Endodermal cell (in vitro differentiated cells): ENCODE measurements around the gene KCNK16. TPM values are rescaled to one million over a fixed set of nuclear protein-coding genes. Genes with fewer than 3 reads are reported as not detected.

Source experiments
- DNase-seq: peaks from one replicate; pipeline ENCODE4 v3.0.0-alpha.2; 2017
- H3K27ac ChIP-seq: 2 replicates; pipeline ENCODE4 v1.5.1; 2013; ENCODE audit warnings: mild to moderate bottlenecking, low read depth, low read length, moderate library complexity
- H3K27me3 ChIP-seq: 2 replicates; pipeline ENCODE4 v1.6.1; 2013; ENCODE audit warnings: mild to moderate bottlenecking, low read length, moderate library complexity; ENCODE audit not compliant: insufficient read depth, control insufficient read depth, poor library complexity, severe bottlenecking
- H3K36me3 ChIP-seq: 2 replicates; pipeline ENCODE4 v1.7.0; 2013; ENCODE audit warnings: mild to moderate bottlenecking, low read length, moderate library complexity; ENCODE audit not compliant: control insufficient read depth, insufficient read depth
- H3K4me1 ChIP-seq: one replicate; pipeline ENCODE4 v1.7.0; 2013; ENCODE audit warnings: low read length; ENCODE audit not compliant: control insufficient read depth, insufficient read depth
- H3K4me3 ChIP-seq: 2 replicates; pipeline ENCODE4 v1.5.1; 2013; ENCODE audit warnings: mild to moderate bottlenecking, low read length, moderate library complexity
- H3K9ac ChIP-seq: 2 replicates; pipeline ENCODE4 v1.6.1; 2013; ENCODE audit warnings: mild to moderate bottlenecking, low read length, moderate library complexity; ENCODE audit not compliant: poor library complexity, severe bottlenecking; ENCODE audit errors: extremely low read depth
- H3K9me3 ChIP-seq: 2 replicates; pipeline ENCODE4 v1.6.1; 2013; ENCODE audit warnings: mild to moderate bottlenecking, low read length, moderate library complexity; ENCODE audit not compliant: control insufficient read depth
- H3K27ac Mint-ChIP-seq: 2 replicates; pipeline ENCODE4 v1.8.0; 2020; ENCODE audit warnings: mixed read lengths
- H3K27me3 Mint-ChIP-seq: 2 replicates; pipeline ENCODE4 v1.8.0; 2021; ENCODE audit warnings: mild to moderate bottlenecking, mixed read lengths; ENCODE audit not compliant: insufficient read depth
- H3K36me3 Mint-ChIP-seq: 2 replicates; pipeline ENCODE4 v1.8.0; 2020; ENCODE audit warnings: low read depth, mixed read lengths
- H3K4me1 Mint-ChIP-seq: 2 replicates; pipeline ENCODE4 v1.8.0; 2020; ENCODE audit warnings: mixed read lengths
- H3K4me3 Mint-ChIP-seq: 2 replicates; pipeline ENCODE4 v1.8.0; 2020; ENCODE audit warnings: mild to moderate bottlenecking, moderate library complexity, mixed read lengths
- H3K9me3 Mint-ChIP-seq: 2 replicates; pipeline ENCODE4 v1.8.0; 2020; ENCODE audit warnings: mild to moderate bottlenecking, mixed read lengths
- CTCF ChIP-seq: fragments of 200-600 bp; sonication (generic); conservative IDR thresholded peaks from 2 replicates; pipeline ENCODE4 v1.5.0; 2021; ENCODE audit warnings: antibody characterized with exemption, mild to moderate bottlenecking
- WGBS, 2 experiments: methylation state at CpG; one replicate each; pipeline versions ENCODE4 v1.1.5 to v1.1.7; 2013; ENCODE audit warnings: missing lambda C conversion rate in 2 of 2, mixed read lengths in 1 of 2; ENCODE audit not compliant: insufficient coverage in 1 of 2, insufficient read length in 1 of 2; 5-methylcytosine and 5-hydroxymethylcytosine counted together
- total RNA-seq, 2 donors: library from RNA; stranded (reverse); fragmentation: NEBNext Ultra II Directional in 1 of 2; extraction: Animal tissue kit (Norgen Biotek cat#: 25700) in 1 of 2; gene quantifications; 2 replicates in 1 of 2; 3 replicates in 1 of 2; pipeline ENCODE4 v1.2.1, GENCODE V29; 2021

Gene KCNK16
- total RNA-seq, 2 donors from 2014 or later = not detected

GRCh38 chr6:39321761-39322160 lies 741 bp downstream of the KCNK16 start:
- Histone ChIP-seq H3K9ac (no peak overlapping the region), H3K9me3 (no peaks in the 10 kb centered on the region), H3K4me1 (no peaks in the 10 kb centered on the region), H3K27ac (no peak overlapping the region), H3K36me3 (no peaks in the 10 kb centered on the region), H3K27me3 (peaks cover 21% of the 10 kb centered on the region), H3K4me3 (no peak overlapping the region)
- no peak for DNase-seq
- Mint-ChIP-seq H3K9me3 (no peaks in the 10 kb centered on the region), H3K27ac (no peak overlapping the region), H3K4me1 (no peaks in the 10 kb centered on the region), H3K4me3 (no peak overlapping the region), H3K36me3 (no peaks in the 10 kb centered on the region), H3K27me3 (peaks cover 33% of the 10 kb centered on the region)
- WGBS, 2 experiments = 78 to 100% methylated on average over 3 to 5 of the region's 5 CpGs
- TF ChIP-seq CTCF = no peak

GRCh38 chr6:39320363-39320984 lies 2.0 kb downstream of the KCNK16 start:
- no peak overlapping the region for H3K9ac ChIP-seq
- Mint-ChIP-seq H3K27me3 (peaks cover 42% of the 10 kb centered on the region), H3K9me3 (no peaks in the 10 kb centered on the region), H3K4me3 (no peak overlapping the region), H3K27ac (no peak overlapping the region), H3K4me1 (no peaks in the 10 kb centered on the region), H3K36me3 (no peaks in the 10 kb centered on the region)
- peaks cover 28% of the 10 kb centered on the region for H3K27me3 ChIP-seq
- H3K36me3 ChIP-seq = no peaks in the 10 kb centered on the region
- H3K4me3 ChIP-seq = no peak overlapping the region
- DNase-seq = no peak
- WGBS, 2 experiments = 87 to 92% methylated on average over 7 to 10 of the region's 10 CpGs
- no peak overlapping the region for H3K27ac ChIP-seq
- no peak for TF ChIP-seq CTCF
- no peaks in the 10 kb centered on the region for H3K9me3 ChIP-seq
- no peaks in the 10 kb centered on the region for H3K4me1 ChIP-seq

GRCh38 chr6:39319621-39320362 lies 2.7 kb downstream of the KCNK16 start:
- Mint-ChIP-seq H3K27me3 (peaks cover 46% of the 10 kb centered on the region), H3K36me3 (no peaks in the 10 kb centered on the region), H3K27ac (no peak overlapping the region), H3K4me1 (no peaks in the 10 kb centered on the region), H3K4me3 (no peak overlapping the region), H3K9me3 (no peaks in the 10 kb centered on the region)
- no peak for DNase-seq
- TF ChIP-seq CTCF = no peak
- Histone ChIP-seq H3K36me3 (no peaks in the 10 kb centered on the region), H3K27ac (no peak overlapping the region), H3K27me3 (peaks cover 35% of the 10 kb centered on the region), H3K9me3 (no peaks in the 10 kb centered on the region), H3K9ac (no peak overlapping the region), H3K4me3 (no peak overlapping the region), H3K4me1 (no peaks in the 10 kb centered on the region)
- WGBS, 2 experiments = 81 to 86% methylated on average over 7 to 13 of the region's 13 CpGs
